ENCODE data around the gene GALNTL6. TPM values are rescaled to one million over a fixed set of nuclear protein-coding genes. Genes with fewer than 3 reads are reported as not detected.

Gene GALNTL6
- total and polyA plus RNA-seq, 3 experiments from 2014 or later, result not detected

DNA sequence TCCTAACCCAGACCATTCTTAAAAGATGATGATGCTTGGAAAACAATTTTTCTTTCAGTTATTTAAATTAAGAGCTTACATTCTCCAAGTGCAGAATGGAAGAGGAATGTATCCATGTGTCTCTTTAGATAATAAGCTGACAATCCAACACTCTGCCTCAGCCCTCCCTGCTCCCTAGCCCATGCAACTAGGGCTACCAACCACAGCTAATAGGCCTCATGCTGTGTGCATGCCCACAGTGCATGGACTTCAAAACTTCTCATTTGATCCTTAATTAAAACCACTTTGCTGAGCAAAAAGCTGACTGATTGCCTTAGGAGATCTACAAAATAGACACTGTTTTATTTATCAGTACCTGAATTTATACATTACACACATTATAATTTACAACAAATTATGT lies 473.9 kb downstream of the GALNTL6 start:
- ChIA-PET CTCF (no interaction called here), POLR2A (no interaction called here)
- Histone ChIP-seq H3K36me3 (ENCODE audit: insufficient read depth, low read length) (no peaks in the 10 kb centered on the region), H3K4me1 (ENCODE audit: insufficient read depth, low read length) (no peaks in the 10 kb centered on the region), H3K4me3 (ENCODE audit: low read length) (no peak overlapping the region), H3K9me3 (ENCODE audit: low read length) (no peaks in the 10 kb centered on the region), H3K27me3 (ENCODE audit: insufficient read depth, low read length, poor library complexity, severe bottlenecking) (no peaks in the 10 kb centered on the region), H3K27ac (ENCODE audit: low read depth, low read length) (no peak overlapping the region)
- Mint-ChIP-seq H3K9me3 (peaks cover 0 to 36% (median 2%) of the 10 kb centered on the region in 5 donors), H3K4me1 (no peaks in the 10 kb centered on the region), H3K27ac (no peak overlapping the region), H3K4me3 (no peak overlapping the region), H3K27me3 (no peaks in the 10 kb centered on the region), H3K36me3 (peaks cover 0 to 2% (median 0%) of the 10 kb centered on the region in 3 donors)
- DNase-seq, result no peak

DNA sequence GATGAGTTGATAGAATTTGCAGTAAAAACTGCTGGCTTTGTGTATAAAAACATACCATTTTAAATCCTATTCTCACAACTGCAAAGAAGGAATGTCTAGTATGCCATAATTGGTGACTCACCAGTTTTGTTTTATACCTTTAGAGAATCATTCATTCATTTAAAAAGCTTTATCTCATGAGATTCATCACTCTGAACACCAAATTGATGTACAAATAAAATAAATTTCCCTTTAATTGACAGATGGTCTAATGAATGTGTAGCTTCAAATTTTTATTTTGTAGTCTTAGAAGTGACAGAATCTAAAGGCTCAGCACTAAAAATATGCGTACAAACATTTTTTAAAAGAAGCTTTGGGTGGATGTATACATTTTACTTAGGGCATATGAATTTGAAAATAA lies 492.5 kb downstream of the GALNTL6 start:
- Histone ChIP-seq H3K27ac (ENCODE audit: low read depth, low read length) (no peak overlapping the region), H3K4me1 (ENCODE audit: insufficient read depth, low read length) (no peaks in the 10 kb centered on the region), H3K36me3 (ENCODE audit: insufficient read depth, low read length) (no peaks in the 10 kb centered on the region), H3K9me3 (ENCODE audit: low read length) (no peaks in the 10 kb centered on the region), H3K27me3 (ENCODE audit: insufficient read depth, low read length, poor library complexity, severe bottlenecking) (no peaks in the 10 kb centered on the region), H3K4me3 (ENCODE audit: low read length) (no peak overlapping the region)
- H3K4me3 Mint-ChIP-seq, result no peak overlapping the region
- ChIA-PET CTCF (no interaction called here), POLR2A (no interaction called here)
- peaks cover 0 to 1% of the 10 kb centered on the region in 2 donors for H3K27me3 Mint-ChIP-seq
- H3K36me3 Mint-ChIP-seq, result no peaks in the 10 kb centered on the region
- H3K27ac Mint-ChIP-seq, result no peak overlapping the region
- no peaks in the 10 kb centered on the region for H3K4me1 Mint-ChIP-seq
- DNase-seq, result no peak
- peaks cover 4 to 21% (median 12%) of the 10 kb centered on the region in 5 donors for H3K9me3 Mint-ChIP-seq

DNA sequence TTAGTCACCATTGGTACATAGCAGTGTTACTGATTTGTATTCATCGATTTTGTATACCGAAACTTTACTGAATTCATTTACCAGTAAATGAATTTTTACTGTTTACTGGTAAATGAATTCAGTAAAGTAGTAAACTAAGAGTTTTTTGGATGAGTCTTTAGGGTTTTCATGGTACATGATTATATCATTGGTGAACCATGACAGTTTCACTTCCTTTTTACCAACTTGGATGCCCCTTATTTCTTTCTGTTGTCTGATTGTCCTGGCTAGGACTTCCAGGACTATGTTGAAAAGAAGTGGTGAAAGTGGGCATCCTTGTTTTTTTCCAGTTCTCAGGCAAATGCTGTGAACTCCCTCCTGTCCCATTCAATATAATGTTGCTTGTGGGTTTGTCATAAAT lies 494.9 kb downstream of the GALNTL6 start:
- no peak overlapping the region for H3K27ac Mint-ChIP-seq
- H3K9me3 Mint-ChIP-seq, result peaks cover 4 to 25% (median 12%) of the 10 kb centered on the region in 5 donors
- ChIA-PET CTCF (no interaction called here), POLR2A (no interaction called here)
- Histone ChIP-seq H3K36me3 (ENCODE audit: insufficient read depth, low read length) (no peaks in the 10 kb centered on the region), H3K27me3 (ENCODE audit: insufficient read depth, low read length, poor library complexity, severe bottlenecking) (no peaks in the 10 kb centered on the region), H3K4me1 (ENCODE audit: insufficient read depth, low read length) (no peaks in the 10 kb centered on the region), H3K4me3 (ENCODE audit: low read length) (no peak overlapping the region), H3K27ac (ENCODE audit: low read depth, low read length) (no peak overlapping the region), H3K9me3 (ENCODE audit: low read length) (no peaks in the 10 kb centered on the region)
- H3K4me1 Mint-ChIP-seq, result no peaks in the 10 kb centered on the region
- H3K4me3 Mint-ChIP-seq, result no peak overlapping the region
- H3K27me3 Mint-ChIP-seq, result peaks cover 0 to 1% of the 10 kb centered on the region in 2 donors
- no peak for DNase-seq
- no peaks in the 10 kb centered on the region for H3K36me3 Mint-ChIP-seq

DNA sequence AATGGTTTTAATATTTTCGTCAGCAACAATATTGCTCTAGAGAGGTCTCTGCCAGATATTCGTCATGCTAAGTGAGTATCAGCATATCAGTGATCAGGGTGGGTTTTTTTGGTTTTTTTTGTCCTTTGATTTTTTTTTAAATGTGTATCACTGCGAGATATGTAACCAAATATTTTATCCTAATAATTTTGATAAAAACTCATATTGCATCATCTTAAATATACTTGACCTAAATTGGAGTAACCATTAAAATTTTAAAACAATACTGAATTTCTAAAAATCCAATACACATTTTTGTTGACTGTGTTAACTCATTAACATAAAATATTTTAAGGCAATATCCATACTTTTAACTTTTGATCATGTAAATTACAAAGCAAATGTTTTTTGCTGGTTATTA lies 498.5 kb downstream of the GALNTL6 start:
- no peak overlapping the region for H3K4me3 Mint-ChIP-seq
- no peak overlapping the region for H3K27ac Mint-ChIP-seq
- H3K9me3 Mint-ChIP-seq, result peaks cover 3 to 22% (median 13%) of the 10 kb centered on the region in 5 donors
- H3K36me3 Mint-ChIP-seq, result no peaks in the 10 kb centered on the region
- no peaks in the 10 kb centered on the region for H3K4me1 ChIP-seq (ENCODE audit: insufficient read depth, low read length)
- ChIA-PET POLR2A (no interaction called here), CTCF (no interaction called here)
- no peaks in the 10 kb centered on the region for H3K27me3 Mint-ChIP-seq
- no peaks in the 10 kb centered on the region for H3K36me3 ChIP-seq (ENCODE audit: insufficient read depth, low read length)
- no peak for DNase-seq
- no peaks in the 10 kb centered on the region for H3K4me1 Mint-ChIP-seq
- no peak overlapping the region for H3K4me3 ChIP-seq (ENCODE audit: low read length)
- no peaks in the 10 kb centered on the region for H3K9me3 ChIP-seq (ENCODE audit: low read length)
- no peak overlapping the region for H3K27ac ChIP-seq (ENCODE audit: low read depth, low read length)
- no peaks in the 10 kb centered on the region for H3K27me3 ChIP-seq (ENCODE audit: insufficient read depth, low read length, poor library complexity, severe bottlenecking)

DNA sequence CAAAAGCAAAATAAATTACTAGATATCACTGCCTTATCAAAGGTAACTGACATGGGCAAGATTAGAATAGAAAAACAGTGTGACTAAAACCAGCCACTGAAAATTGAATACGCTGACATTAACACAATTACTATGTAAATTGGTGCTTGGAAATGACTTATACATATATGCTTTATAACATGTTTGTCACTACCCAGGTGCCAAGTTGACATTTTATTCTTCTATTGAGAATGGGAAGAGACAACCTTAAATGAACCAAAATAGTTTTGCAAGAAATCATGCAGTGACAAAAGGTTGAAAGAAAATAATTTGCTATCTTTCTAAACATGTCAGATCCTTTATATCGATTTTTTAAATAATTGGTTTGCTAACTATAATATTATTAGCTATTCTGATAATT lies 510.1 kb downstream of the GALNTL6 start:
- no peaks in the 10 kb centered on the region for H3K4me1 ChIP-seq (ENCODE audit: insufficient read depth, low read length)
- ChIA-PET POLR2A (no interaction called here), CTCF (no interaction called here)
- H3K9me3 ChIP-seq (ENCODE audit: low read length), result no peaks in the 10 kb centered on the region
- Mint-ChIP-seq H3K4me3 (no peak overlapping the region), H3K36me3 (no peaks in the 10 kb centered on the region), H3K27me3 (no peaks in the 10 kb centered on the region), H3K27ac (no peak overlapping the region), H3K9me3 (peaks cover 3 to 20% (median 10%) of the 10 kb centered on the region in 5 donors), H3K4me1 (no peaks in the 10 kb centered on the region)
- no peak overlapping the region for H3K4me3 ChIP-seq (ENCODE audit: low read length)
- H3K27ac ChIP-seq (ENCODE audit: low read depth, low read length), result no peak overlapping the region
- no peaks in the 10 kb centered on the region for H3K27me3 ChIP-seq (ENCODE audit: insufficient read depth, low read length, poor library complexity, severe bottlenecking)
- DNase-seq, result no peak
- no peaks in the 10 kb centered on the region for H3K36me3 ChIP-seq (ENCODE audit: insufficient read depth, low read length)

DNA sequence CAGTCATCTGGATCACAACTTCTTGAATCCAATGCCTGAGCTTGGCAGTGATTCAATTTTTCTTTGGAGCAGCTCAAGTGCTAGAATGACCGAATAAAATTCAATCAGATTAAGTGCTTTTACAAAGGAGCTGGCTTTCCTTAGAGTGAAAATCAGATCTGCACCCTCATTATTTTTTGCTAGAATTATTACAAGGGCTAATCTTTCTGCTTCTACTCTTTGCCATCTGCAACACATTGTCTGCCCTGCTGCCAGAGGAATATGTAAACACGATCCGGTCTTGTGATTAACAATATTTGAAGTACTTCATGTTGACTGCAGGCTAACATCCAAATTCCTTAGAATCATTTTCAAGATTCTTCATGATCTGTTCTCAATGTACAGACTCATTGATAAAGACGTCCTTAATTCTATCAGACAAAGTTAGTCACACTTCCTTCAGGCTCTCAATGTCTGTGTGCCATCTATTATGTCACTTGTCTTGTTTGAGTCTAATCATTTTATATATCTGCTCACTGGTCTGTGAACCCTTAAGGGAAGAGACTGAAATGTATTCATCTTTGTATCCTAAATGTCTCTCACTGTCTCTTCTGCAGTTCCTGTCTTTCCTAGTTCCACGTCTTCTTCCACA lies 531.2 kb downstream of the GALNTL6 start:
- ChIA-PET POLR2A (no interaction called here), CTCF (no interaction called here)
- Histone ChIP-seq H3K9me3 (ENCODE audit: low read length) (no peaks in the 10 kb centered on the region), H3K27ac (ENCODE audit: low read depth, low read length) (no peak overlapping the region), H3K36me3 (ENCODE audit: insufficient read depth, low read length) (no peaks in the 10 kb centered on the region), H3K4me3 (ENCODE audit: low read length) (no peak overlapping the region), H3K4me1 (ENCODE audit: insufficient read depth, low read length) (no peaks in the 10 kb centered on the region), H3K27me3 (ENCODE audit: insufficient read depth, low read length, poor library complexity, severe bottlenecking) (no peaks in the 10 kb centered on the region)
- Mint-ChIP-seq H3K27ac (no peak overlapping the region), H3K4me3 (no peak overlapping the region), H3K27me3 (no peaks in the 10 kb centered on the region), H3K9me3 (peaks cover 2 to 22% (median 8%) of the 10 kb centered on the region in 5 donors), H3K4me1 (no peaks in the 10 kb centered on the region), H3K36me3 (peaks cover 0 to 2% (median 0%) of the 10 kb centered on the region in 3 donors)
- DNase-seq, result no peak

DNA sequence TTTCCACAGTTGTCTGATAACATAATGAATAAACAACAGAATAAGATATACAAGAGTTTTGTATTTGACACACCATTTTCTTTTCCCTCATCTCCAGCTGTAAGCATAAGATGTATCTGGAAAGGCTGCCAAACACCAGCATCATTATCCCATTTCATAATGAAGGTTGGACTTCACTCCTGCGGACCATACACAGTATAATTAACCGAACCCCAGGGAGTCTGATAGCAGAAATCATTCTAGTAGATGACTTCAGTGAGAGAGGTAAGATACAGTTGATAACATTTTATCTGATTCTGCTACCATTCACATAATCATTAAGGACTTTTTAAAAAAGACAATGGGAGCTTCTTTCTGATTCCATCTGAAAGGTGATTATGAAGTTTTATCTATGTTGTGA lies 535.2 kb downstream of the GALNTL6 start:
- CTCF ChIA-PET, result no interaction called here
- H3K4me1 ChIP-seq (ENCODE audit: insufficient read depth, low read length), result no peaks in the 10 kb centered on the region
- no peaks in the 10 kb centered on the region for H3K27me3 ChIP-seq (ENCODE audit: insufficient read depth, low read length, poor library complexity, severe bottlenecking)
- H3K27ac ChIP-seq (ENCODE audit: low read depth, low read length), result no peak overlapping the region
- no peak overlapping the region for H3K27ac Mint-ChIP-seq
- H3K36me3 ChIP-seq (ENCODE audit: insufficient read depth, low read length), result no peaks in the 10 kb centered on the region
- H3K4me3 Mint-ChIP-seq, result no peak overlapping the region
- no peaks in the 10 kb centered on the region for H3K4me1 Mint-ChIP-seq
- no peak for DNase-seq
- no peaks in the 10 kb centered on the region for H3K9me3 ChIP-seq (ENCODE audit: low read length)
- no peaks in the 10 kb centered on the region for H3K27me3 Mint-ChIP-seq
- H3K4me3 ChIP-seq (ENCODE audit: low read length), result no peak overlapping the region
- POLR2A ChIA-PET, result no interaction called here
- H3K9me3 Mint-ChIP-seq, result peaks cover 2 to 19% (median 6%) of the 10 kb centered on the region in 5 donors
- no peaks in the 10 kb centered on the region for H3K36me3 Mint-ChIP-seq

DNA sequence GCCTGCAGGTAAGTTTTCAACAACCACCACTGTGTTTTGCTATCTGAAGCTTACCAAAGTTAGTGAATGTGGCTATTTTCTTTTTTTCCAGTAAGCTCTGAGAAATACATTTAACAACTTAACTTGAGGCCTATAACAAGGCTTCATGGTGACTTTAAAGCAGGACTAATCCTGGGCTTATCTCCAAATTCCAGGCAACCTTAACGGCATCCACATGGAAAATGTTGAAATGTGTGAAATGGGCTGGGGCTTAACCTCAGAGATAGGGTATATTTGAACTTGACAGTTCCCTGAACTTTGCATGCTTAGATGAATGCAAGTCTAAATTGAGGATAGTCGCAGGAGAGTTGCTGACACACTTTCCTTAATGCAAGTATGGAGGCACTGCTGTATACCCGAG lies 539.2 kb downstream of the GALNTL6 start:
- ChIA-PET POLR2A (no interaction called here), CTCF (no interaction called here)
- Histone ChIP-seq H3K4me1 (ENCODE audit: insufficient read depth, low read length) (no peaks in the 10 kb centered on the region), H3K27me3 (ENCODE audit: insufficient read depth, low read length, poor library complexity, severe bottlenecking) (no peaks in the 10 kb centered on the region), H3K27ac (ENCODE audit: low read depth, low read length) (no peak overlapping the region), H3K36me3 (ENCODE audit: insufficient read depth, low read length) (no peaks in the 10 kb centered on the region), H3K9me3 (ENCODE audit: low read length) (no peaks in the 10 kb centered on the region), H3K4me3 (ENCODE audit: low read length) (no peak overlapping the region)
- Mint-ChIP-seq H3K36me3 (no peaks in the 10 kb centered on the region), H3K9me3 (peaks cover 0 to 10% (median 6%) of the 10 kb centered on the region in 5 donors), H3K27ac (no peak overlapping the region), H3K27me3 (no peaks in the 10 kb centered on the region), H3K4me1 (no peaks in the 10 kb centered on the region), H3K4me3 (no peak overlapping the region)
- no peak for DNase-seq

DNA sequence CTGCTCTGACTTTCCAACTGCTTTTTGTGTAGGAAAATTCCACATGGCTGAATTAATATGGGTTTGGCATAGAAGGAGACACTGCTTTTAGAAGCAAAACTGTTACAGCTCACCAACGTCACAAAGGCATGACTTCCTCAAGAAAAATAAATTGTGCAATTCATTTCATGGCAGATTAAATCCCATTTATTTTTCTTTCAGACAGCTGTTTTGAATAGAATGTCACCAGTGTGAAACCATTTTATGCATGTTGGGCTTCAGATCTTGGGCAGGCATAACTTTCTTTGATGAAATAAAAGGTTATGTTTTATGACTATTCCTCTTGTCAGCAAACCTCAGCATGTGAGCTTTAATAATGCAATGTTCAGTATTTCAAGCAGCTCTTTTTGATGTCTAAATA lies 542.8 kb downstream of the GALNTL6 start:
- ChIA-PET CTCF (no interaction called here), POLR2A (no interaction called here)
- Histone ChIP-seq H3K27me3 (ENCODE audit: insufficient read depth, low read length, poor library complexity, severe bottlenecking) (no peaks in the 10 kb centered on the region), H3K27ac (ENCODE audit: low read depth, low read length) (no peak overlapping the region), H3K4me3 (ENCODE audit: low read length) (no peak overlapping the region), H3K9me3 (ENCODE audit: low read length) (no peaks in the 10 kb centered on the region), H3K4me1 (ENCODE audit: insufficient read depth, low read length) (no peaks in the 10 kb centered on the region), H3K36me3 (ENCODE audit: insufficient read depth, low read length) (no peaks in the 10 kb centered on the region)
- Mint-ChIP-seq H3K9me3 (peaks cover 0 to 15% (median 7%) of the 10 kb centered on the region in 5 donors), H3K4me1 (no peaks in the 10 kb centered on the region), H3K36me3 (no peaks in the 10 kb centered on the region), H3K27ac (no peak overlapping the region), H3K27me3 (no peaks in the 10 kb centered on the region), H3K4me3 (no peak overlapping the region)
- no peak for DNase-seq

Measured in CD8-positive, alpha-beta memory T cell (primary cell).